GM12873 (cell line): ENCODE results near the gene SLFN12L.

ENCODE experiments used
- TF ChIP-seq, protein P1 (sequence below): IDR thresholded peaks from 2 replicates; pipeline ENCODE4 v1.5.1; 2012; ENCODE audit warnings: low read depth, mild to moderate bottlenecking, moderate library complexity, low read length, control low read depth; ENCODE audit not compliant: insufficient read depth; ENCODE audit errors: missing control alignments

The SLFN12L gene

DNA sequence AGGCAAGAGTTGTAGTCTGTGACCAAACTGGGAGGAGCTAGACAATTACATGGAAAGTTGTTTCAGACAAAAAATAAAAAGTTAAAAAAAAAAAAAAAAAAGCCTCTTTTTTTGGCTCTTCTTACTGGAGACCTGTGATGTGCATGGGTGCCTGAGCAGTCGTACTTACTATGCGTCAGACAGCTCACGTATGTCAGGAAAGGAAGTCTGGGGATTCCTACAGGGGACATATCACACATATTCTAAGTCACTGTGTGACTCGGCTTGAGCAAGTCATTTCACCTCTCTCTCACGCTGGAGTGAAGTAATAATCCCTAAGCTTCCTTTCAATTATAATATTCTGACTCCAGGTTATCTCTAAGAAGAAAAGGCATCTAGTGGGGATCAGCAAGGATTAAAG lies 17.2 kb upstream of the SLFN12L start:
- TF ChIP-seq, protein P1, sequence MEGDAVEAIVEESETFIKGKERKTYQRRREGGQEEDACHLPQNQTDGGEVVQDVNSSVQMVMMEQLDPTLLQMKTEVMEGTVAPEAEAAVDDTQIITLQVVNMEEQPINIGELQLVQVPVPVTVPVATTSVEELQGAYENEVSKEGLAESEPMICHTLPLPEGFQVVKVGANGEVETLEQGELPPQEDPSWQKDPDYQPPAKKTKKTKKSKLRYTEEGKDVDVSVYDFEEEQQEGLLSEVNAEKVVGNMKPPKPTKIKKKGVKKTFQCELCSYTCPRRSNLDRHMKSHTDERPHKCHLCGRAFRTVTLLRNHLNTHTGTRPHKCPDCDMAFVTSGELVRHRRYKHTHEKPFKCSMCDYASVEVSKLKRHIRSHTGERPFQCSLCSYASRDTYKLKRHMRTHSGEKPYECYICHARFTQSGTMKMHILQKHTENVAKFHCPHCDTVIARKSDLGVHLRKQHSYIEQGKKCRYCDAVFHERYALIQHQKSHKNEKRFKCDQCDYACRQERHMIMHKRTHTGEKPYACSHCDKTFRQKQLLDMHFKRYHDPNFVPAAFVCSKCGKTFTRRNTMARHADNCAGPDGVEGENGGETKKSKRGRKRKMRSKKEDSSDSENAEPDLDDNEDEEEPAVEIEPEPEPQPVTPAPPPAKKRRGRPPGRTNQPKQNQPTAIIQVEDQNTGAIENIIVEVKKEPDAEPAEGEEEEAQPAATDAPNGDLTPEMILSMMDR, result no peak

DNA sequence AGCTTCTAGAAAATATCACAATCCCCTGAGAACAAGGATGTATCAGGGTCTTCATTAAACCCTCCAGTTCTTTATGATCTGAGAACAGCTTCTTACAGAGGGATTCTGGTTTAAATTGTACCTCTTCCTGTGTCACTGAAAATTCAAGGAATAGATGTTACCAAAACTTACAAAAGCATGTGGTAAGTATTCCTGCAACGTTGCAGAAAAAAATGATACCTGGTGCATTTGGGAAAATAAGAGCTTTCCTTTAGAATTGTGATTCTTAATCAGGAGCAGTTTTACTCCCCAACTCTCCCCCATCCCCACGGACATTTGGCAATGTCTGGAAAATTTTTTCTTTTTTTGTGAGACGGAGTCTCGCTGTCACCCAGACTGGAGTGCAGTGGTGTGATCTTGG lies 15.8 kb upstream of the SLFN12L start:
- TF ChIP-seq, protein P1, result no peak

DNA sequence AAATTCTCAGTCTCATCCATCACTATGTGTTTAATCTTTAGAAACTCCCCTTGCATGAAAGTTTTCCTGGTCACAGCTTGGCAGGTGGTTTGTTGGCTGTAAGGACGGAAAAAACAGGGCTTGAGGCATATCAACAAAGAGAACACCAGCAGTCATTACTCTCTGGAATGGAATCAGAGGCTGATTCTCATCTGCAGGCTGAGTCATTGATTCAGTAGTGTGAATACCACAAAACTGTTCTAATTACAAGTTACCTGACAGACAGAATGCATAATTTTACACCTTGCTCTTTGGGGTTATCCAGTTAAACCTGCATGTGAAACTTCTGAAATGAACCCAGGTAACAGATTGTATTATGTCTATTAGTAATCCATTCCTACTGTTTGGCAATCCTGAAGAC lies 11.5 kb upstream of the SLFN12L start:
- TF ChIP-seq, protein P1, result no peak

DNA sequence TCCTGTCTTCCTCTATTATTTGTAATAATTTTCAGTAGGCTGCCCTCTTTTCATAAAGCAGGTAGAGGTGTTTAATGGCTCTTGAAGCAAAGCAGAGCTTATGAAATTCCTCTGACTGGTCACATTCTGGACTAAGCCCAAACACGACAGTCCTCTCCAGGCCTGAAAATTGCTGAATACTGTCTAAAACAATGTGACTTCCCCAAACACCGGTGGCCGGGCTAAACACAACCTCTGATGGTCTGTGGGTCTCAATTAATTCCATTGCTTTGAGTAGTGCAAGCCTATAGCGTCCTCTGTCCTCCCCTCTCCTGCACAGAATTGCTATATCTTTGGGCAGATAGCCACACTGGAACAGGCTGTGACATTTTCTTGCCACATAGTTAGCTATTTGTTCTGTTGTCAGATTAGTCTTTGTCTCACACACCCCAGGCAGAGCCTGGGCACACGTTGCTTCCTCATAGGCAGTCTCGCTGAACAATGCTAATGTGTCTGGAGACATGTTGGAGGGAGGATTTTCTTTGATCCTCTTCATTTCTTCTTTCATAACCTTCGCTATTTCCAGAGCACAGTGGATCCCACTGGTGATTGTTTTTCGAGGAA lies 10.8 kb upstream of the SLFN12L start:
- TF ChIP-seq, protein P1, result no peak

DNA sequence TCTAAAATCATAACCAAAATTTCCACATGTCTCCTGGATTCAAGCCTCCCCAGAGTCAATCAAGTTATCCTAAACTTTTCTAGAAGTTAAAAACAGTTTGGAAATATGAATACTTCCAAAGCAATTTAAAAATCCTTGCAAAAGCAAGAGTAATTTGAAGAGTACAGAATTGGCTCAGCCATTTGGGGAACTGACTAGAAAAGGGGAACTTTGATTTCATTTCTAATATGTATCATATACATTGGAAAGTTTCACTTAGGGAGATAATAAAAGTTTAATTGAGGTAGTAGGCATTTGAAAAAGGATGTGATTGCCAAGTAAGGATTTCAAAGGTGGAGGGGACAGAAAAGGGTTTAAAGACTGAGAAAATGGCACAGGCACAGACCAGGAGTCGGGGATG lies 9.0 kb upstream of the SLFN12L start:
- TF ChIP-seq, protein P1, result no peak

DNA sequence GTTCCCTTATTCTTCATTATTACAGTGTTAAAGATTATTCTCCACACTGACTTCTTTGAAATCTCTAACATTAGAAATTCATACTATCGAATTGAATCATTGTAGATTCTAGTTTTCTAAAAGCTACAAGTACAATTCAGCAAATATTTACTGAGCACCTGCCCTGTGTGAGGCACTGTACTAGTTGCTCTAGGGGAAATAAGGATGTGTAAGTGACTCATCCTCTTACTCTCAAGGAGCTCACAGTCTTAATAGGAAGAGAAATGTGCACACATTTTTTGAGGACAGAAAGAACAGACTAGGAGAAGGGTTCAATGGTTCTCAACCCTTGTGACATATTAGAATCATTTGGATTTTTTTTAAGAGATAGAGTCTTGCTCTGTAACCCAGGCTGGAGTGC lies 7.7 kb upstream of the SLFN12L start:
- TF ChIP-seq, protein P1, result no peak

DNA sequence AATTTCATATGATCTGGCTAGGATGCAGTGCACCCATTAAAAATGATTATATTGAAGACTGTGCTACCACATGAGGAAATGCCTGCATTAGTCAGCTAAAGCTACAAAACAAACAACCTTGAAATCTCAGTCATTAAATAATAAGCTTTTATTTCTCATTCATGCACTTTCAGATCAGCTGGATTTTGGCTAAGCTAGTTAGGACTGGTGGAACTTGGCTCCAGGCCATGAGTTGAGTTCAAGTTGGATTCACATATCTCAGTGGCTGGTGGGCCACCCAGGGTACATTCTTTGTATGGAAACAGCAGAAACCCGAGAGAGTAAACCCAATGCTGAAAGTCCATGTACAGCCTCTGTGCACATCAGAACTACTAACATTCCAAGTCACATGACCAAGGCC lies 6.4 kb upstream of the SLFN12L start:
- TF ChIP-seq, protein P1, result no peak
